Breast epithelium (tissue), 3 donors: ENCODE results near the gene PRKCE.

Source experiments
- CTCF ChIP-seq, 3 donors: fragments of 450-650 bp; IDR thresholded peaks; one replicate each; pipeline ENCODE4 v1.5.1; 2016 to 2017; ENCODE audit warnings: antibody characterized with exemption in 3 of 3, mild to moderate bottlenecking in 3 of 3, moderate library complexity in 3 of 3
- POLR2A ChIP-seq: fragments of 450-650 bp; IDR thresholded peaks from one replicate; pipeline ENCODE4 v1.6.1; 2016; ENCODE audit warnings: antibody characterized with exemption, mild to moderate bottlenecking, moderate library complexity
- POLR2AphosphoS5 ChIP-seq, 3 donors: sonication (generic); formaldehyde crosslinking; IDR thresholded peaks; one replicate each; pipeline ENCODE4 v1.6.1; 2017; ENCODE audit warnings: antibody characterized with exemption in 3 of 3

GRCh38 chr2:46082531-46083485 lies 431.3 kb downstream of the PRKCE start:
- TF ChIP-seq CTCF (IDR thresholded peaks at IDR 0.05) = no peak
- no peak for TF ChIP-seq POLR2A
- TF ChIP-seq POLR2AphosphoS5 (IDR thresholded peaks at IDR 0.05) = no peak
